Smooth muscle cell (in vitro differentiated cells): ENCODE data around the gene MRPL36. TPM values are rescaled to one million over a fixed set of nuclear protein-coding genes. Genes with fewer than 3 reads are reported as not detected.
A peak's percentile ranks its signal among the peaks of the same experiment; 100 is the strongest.
"Not testable (repeated sequence)": the region's sequence is repeated elsewhere in the genome, so short reads cannot be mapped to it uniquely, and the experiment has no call there.

ENCODE experiments used
- DNase-seq: peaks from one replicate; lab custom pipeline; 2025; ENCODE audit not compliant: unreplicated experiment; lab: John Stamatoyannopoulos, UW
- H2AFZ ChIP-seq: fragments of 200-600 bp; sonication (generic); 2 replicates; pipeline ENCODE4 v1.6.0; 2016; ENCODE audit warnings: antibody characterized with exemption, low read depth, mild to moderate bottlenecking
- H3F3A ChIP-seq: fragments of 200-600 bp; sonication (generic); 2 replicates; pipeline ENCODE4 v1.6.0; 2017; ENCODE audit warnings: antibody characterized with exemption, low read depth
- H3K27ac ChIP-seq: fragments of 200-600 bp; sonication (generic); 2 replicates; pipeline ENCODE4 v1.5.1; 2016; ENCODE audit warnings: low read depth, mild to moderate bottlenecking
- H3K27me3 ChIP-seq: fragments of 200-600 bp; sonication (generic); 2 replicates; pipeline ENCODE4 v1.6.1; 2016; ENCODE audit warnings: low read depth, mild to moderate bottlenecking
- H3K36me3 ChIP-seq: fragments of 200-600 bp; sonication (generic); 2 replicates; pipeline ENCODE4 v1.5.1; 2016; ENCODE audit warnings: low read depth
- H3K4me1 ChIP-seq: fragments of 200-600 bp; sonication (generic); 2 replicates; pipeline ENCODE4 v1.5.1; 2016; ENCODE audit warnings: low read depth
- H3K4me2 ChIP-seq: fragments of 200-600 bp; sonication (generic); 2 replicates; pipeline ENCODE4 v1.6.0; 2016; ENCODE audit warnings: mild to moderate bottlenecking
- H3K4me3 ChIP-seq: fragments of 200-600 bp; sonication (generic); 2 replicates; pipeline ENCODE4 v1.5.1; 2016; ENCODE audit warnings: mild to moderate bottlenecking
- H3K79me2 ChIP-seq: fragments of 200-600 bp; sonication (generic); 2 replicates; pipeline ENCODE4 v1.6.0; 2016; ENCODE audit warnings: low read depth, mild to moderate bottlenecking
- H3K9ac ChIP-seq: fragments of 200-600 bp; sonication (generic); 2 replicates; pipeline ENCODE4 v1.6.0; 2016; ENCODE audit warnings: low read depth
- H3K9me3 ChIP-seq: fragments of 200-600 bp; sonication (generic); replicated peaks from 2 replicates; pipeline ENCODE4 v1.5.1; 2016; ENCODE audit warnings: low read depth
- H4K20me1 ChIP-seq: fragments of 200-600 bp; sonication (generic); 2 replicates; pipeline ENCODE4 v1.6.0; 2016; ENCODE audit warnings: low read depth
- WGBS: methylation state at CpG from one replicate; pipeline ENCODE4 v1.1.7; 2016; ENCODE audit warnings: low lambda C conversion rate; 5-methylcytosine and 5-hydroxymethylcytosine counted together
- polyA plus RNA-seq: library from polyadenylated mRNA; unstranded; fragments of >200 nt; fragmentation: Nextera tagmentation; extraction: Ambion mirVana; gene quantifications from 2 replicates; pipeline ENCODE4 v1.2.1, GENCODE V29; 2016
- total RNA-seq: library from RNA; depleted of rRNA; stranded (reverse); fragments of >200 nt; gene quantifications from 2 replicates; pipeline ENCODE4 v1.2.3, GENCODE V29; 2014
- TF ChIP-seq, protein P1 (sequence below): fragments of 200-600 bp; sonication (generic); IDR thresholded peaks from 2 replicates; pipeline ENCODE4 v1.5.1; 2017; ENCODE audit warnings: borderline replicate concordance, mild to moderate bottlenecking, antibody characterized with exemption; ENCODE audit not compliant: insufficient read depth, poor library complexity, severe bottlenecking

The MRPL36 gene
- total and polyA plus RNA-seq, 2 experiments from 2014 or later = 42.9 to 110 TPM

DNA sequence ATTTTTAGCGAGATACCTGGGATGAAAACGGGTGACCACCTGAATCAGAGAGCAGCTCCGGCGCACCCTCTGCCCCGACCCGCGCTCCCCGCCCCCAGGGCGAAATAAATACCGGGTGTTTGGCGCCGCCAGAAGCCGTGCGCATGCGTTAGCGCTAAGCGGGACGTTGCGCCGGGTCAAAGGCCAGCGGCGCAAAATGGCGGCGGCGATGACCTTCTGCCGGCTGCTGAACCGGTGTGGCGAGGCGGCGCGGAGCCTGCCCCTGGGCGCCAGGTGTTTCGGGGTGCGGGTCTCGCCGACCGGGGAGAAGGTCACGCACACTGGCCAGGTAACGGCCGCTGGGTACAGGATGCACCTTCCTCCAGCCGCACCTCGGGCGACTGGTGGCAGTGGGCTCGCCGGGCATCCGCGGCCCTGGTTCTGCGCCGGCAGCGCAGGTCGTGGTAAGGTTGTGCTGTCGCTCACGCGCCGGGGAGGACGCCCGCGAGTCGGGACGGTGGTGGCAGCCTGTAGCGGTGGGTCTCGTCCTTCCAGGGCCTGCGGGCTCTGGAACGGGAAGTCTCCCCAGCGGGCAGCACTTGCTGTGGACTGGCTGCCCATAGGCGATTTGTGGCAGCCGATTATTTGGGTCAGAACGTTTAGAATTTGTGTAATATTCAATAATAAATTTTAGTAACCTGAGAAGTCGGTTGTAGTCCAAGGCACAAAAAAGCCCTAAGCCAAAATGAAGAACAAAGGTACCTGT lies 1.8 kb upstream of the MRPL36 start, which contains the start of gene NDUFS6:
Gene NDUFS6 (plus strand): TSS at position 186 of the 745 bp plus-strand sequence. CDS start 11 bp downstream, at position 197.
- H3K4me2 ChIP-seq = peak within 1 kb of the TSS; percentile 93
- peak within 1 kb of the TSS; percentile 80 for H3K9ac ChIP-seq
- no peaks in the 10 kb centered on the region for H3F3A ChIP-seq
- H3K4me1 ChIP-seq = peaks cover 10% of the 10 kb centered on the region
- no peaks in the 10 kb centered on the region for H3K27me3 ChIP-seq
- peaks cover 41% of the 10 kb centered on the region for H3K79me2 ChIP-seq
- TF ChIP-seq, protein P1, sequence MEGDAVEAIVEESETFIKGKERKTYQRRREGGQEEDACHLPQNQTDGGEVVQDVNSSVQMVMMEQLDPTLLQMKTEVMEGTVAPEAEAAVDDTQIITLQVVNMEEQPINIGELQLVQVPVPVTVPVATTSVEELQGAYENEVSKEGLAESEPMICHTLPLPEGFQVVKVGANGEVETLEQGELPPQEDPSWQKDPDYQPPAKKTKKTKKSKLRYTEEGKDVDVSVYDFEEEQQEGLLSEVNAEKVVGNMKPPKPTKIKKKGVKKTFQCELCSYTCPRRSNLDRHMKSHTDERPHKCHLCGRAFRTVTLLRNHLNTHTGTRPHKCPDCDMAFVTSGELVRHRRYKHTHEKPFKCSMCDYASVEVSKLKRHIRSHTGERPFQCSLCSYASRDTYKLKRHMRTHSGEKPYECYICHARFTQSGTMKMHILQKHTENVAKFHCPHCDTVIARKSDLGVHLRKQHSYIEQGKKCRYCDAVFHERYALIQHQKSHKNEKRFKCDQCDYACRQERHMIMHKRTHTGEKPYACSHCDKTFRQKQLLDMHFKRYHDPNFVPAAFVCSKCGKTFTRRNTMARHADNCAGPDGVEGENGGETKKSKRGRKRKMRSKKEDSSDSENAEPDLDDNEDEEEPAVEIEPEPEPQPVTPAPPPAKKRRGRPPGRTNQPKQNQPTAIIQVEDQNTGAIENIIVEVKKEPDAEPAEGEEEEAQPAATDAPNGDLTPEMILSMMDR = no peak
- peak within 1 kb of the TSS; percentile 81 for H3K27ac ChIP-seq
- no peaks in the 10 kb centered on the region for H3K36me3 ChIP-seq
- under 1% methylated on average over 69 of the region's 69 CpGs for WGBS
- H2AFZ ChIP-seq = peak within 1 kb of the TSS; percentile 91
- H3K4me3 ChIP-seq = peak within 1 kb of the TSS; percentile 87
- no peaks in the 10 kb centered on the region for H4K20me1 ChIP-seq
- DNase-seq = peak; percentile 39
- H3K9me3 ChIP-seq = no peaks in the 10 kb centered on the region

DNA sequence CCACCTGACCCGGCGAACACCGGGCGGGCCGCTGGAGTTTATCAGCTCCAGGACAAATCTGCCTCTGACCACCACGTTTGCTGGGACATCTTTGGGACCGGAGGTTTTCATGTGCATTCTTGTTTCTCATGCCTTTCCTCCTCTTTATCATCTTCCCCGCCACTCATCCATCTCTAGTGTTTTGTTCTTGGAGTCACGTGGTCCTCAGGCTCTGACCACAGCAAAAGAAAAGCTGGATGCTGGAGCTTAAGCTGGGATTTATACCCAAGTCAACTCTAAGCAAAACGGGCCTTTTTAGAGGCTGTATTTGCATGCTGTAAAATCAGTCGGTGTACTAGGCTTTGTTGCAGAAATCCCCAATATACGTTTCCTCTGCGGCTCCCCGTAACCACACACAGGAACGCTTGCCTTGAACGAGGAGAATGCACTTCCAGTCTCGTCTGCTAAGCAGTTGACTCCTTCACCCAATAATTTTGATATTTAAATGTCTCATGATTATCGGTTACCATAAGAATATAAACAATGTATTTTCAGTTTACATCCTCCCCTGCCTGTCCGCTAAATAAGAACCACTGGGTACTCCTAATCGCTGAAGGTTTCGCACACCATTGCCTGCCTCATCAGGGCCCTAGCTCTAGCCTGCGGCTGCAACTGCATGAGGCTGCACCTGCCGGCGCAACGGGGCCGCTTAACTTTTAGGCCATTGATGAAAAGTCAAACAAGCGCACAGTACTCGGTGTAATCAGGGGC lies 1.0 kb upstream of the MRPL36 start:
- Histone ChIP-seq H3K4me3 (peak overlapping the region; percentile 87), H3K27me3 (no peaks in the 10 kb centered on the region), H3F3A (no peaks in the 10 kb centered on the region), H3K27ac (peak overlapping the region; percentile 81), H3K9me3 (no peaks in the 10 kb centered on the region), H4K20me1 (no peaks in the 10 kb centered on the region), H2AFZ (peak overlapping the region; percentile 91), H3K4me1 (peaks cover 10% of the 10 kb centered on the region), H3K79me2 (peaks cover 41% of the 10 kb centered on the region), H3K9ac (peak overlapping the region; percentile 60), H3K4me2 (peak overlapping the region; percentile 93), H3K36me3 (no peaks in the 10 kb centered on the region)
- under 1% methylated on average over 28 of the region's 28 CpGs for WGBS
- DNase-seq = no peak
- TF ChIP-seq, protein P1 = no peak

DNA sequence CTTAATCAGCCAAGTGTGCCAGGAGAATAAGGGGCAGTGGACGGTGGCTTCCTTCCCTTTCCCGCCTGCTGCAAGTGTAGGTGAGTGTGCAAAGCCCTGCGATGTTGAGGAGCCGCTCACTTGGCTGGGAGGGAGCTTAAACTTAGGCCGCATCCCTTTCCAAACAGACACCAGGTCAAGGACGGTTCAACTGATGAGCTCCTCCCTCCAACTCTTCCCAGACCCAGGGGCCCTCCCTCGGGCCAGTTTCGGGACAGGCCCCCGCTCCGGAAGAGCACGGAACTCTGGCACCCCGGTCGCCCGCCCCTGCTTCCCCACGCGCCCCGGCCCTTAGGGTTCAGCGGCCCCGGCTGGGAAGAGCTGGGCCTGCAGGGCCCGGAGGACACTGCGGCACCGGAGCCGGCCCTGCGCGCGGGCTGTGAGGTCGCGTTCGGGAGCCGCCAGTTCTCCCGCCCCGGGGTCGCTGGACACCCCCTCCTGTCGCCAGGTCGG lies 481 bp downstream of the MRPL36 start:
- peak overlapping the region; percentile 81 for H3K27ac ChIP-seq
- peak overlapping the region; percentile 93 for H3K4me2 ChIP-seq
- 4% methylated on average over 17 of the region's 35 CpGs for WGBS
- no peaks in the 10 kb centered on the region for H3K9me3 ChIP-seq
- H3K9ac ChIP-seq = peak overlapping the region; percentile 89
- no peaks in the 10 kb centered on the region for H4K20me1 ChIP-seq
- peak overlapping the region; percentile 65 for H2AFZ ChIP-seq
- peaks cover 10% of the 10 kb centered on the region for H3K4me1 ChIP-seq
- H3K36me3 ChIP-seq = no peaks in the 10 kb centered on the region
- H3K79me2 ChIP-seq = peaks cover 41% of the 10 kb centered on the region
- H3K27me3 ChIP-seq = no peaks in the 10 kb centered on the region
- H3F3A ChIP-seq = no peaks in the 10 kb centered on the region
- TF ChIP-seq, protein P1 = no peak
- DNase-seq = no peak
- peak overlapping the region; percentile 87 for H3K4me3 ChIP-seq

DNA sequence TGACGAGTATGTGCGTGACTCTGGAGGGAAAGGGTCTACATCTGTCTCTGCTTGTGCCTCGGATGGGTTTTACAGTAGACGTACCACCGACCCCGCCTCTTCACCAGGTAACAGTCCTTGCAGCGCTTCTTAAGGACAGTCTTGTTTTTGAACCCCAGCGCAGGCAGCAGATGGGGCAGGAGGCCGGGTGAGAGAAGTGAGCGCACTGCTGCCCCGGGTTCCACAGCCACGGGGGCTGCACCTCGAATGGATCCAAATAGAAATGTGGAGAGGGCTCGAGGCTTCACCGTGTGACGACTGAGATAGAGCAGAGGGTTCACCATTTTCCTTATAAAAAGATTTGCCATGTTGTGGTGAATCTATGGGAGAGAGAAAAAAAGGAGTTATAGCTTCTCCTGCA lies 1.0 kb downstream of the MRPL36 start:
- H3K36me3 ChIP-seq, H3K9me3 ChIP-seq, DNase-seq, H3F3A ChIP-seq, H3K27me3 ChIP-seq, H2AFZ ChIP-seq, H4K20me1 ChIP-seq: not testable (repeated sequence)
- Histone ChIP-seq H3K4me2 (peak overlapping the region; percentile 93), H3K4me3 (peak overlapping the region; percentile 87), H3K9ac (peak overlapping the region; percentile 89), H3K4me1 (peaks cover 10% of the 10 kb centered on the region), H3K79me2 (peaks cover 41% of the 10 kb centered on the region), H3K27ac (peak overlapping the region; percentile 81)
- WGBS = 92% methylated on average over 16 of the region's 16 CpGs
